WERI-Rb-1 (cell line): ENCODE measurements around the gene ANKRD35.
A peak's percentile ranks its signal among the peaks of the same experiment; 100 is the strongest.
"Not testable (repeated sequence)": the region's sequence is repeated elsewhere in the genome, so short reads cannot be mapped to it uniquely, and the experiment has no call there.

ENCODE experiments used
- DNase-seq: peaks from one replicate; pipeline ENCODE4 v3.0.0-alpha.2; 2020
- H3K27ac ChIP-seq: fragments of 250-450 bp; sonication (Bioruptor Pico); 2 replicates; pipeline ENCODE4 v1.5.1; 2020; ENCODE audit warnings: mild to moderate bottlenecking, moderate library complexity
- H3K27me3 ChIP-seq: fragments of 250-450 bp; sonication (Bioruptor Pico); 2 replicates; pipeline ENCODE4 v1.5.1; 2021; ENCODE audit warnings: mild to moderate bottlenecking, low read depth, moderate library complexity; ENCODE audit not compliant: insufficient read depth, severe bottlenecking
- H3K36me3 ChIP-seq: fragments of 250-450 bp; sonication (Bioruptor Pico); 2 replicates; pipeline ENCODE4 v1.5.1; 2020; ENCODE audit warnings: mild to moderate bottlenecking, moderate library complexity
- H3K4me3 ChIP-seq: 2 replicates; pipeline ENCODE4 v1.5.1; 2011; ENCODE audit warnings: low read depth, mild to moderate bottlenecking, control low read depth, low read length
- H3K9me3 ChIP-seq: fragments of 250-450 bp; sonication (Bioruptor Pico); 2 replicates; pipeline ENCODE4 v1.5.1; 2021; ENCODE audit warnings: mild to moderate bottlenecking, moderate library complexity; ENCODE audit not compliant: severe bottlenecking
- TF ChIP-seq, protein P1 (sequence below): IDR thresholded peaks from 2 replicates; pipeline ENCODE4 v1.5.1; 2011; ENCODE audit warnings: low read depth, mild to moderate bottlenecking, control low read depth, inconsistent platforms, low read length

ANKRD35 gene

GRCh38 chr1:145827966-145828365 is 57.7 kb downstream of the ANKRD35 start:
- Histone ChIP-seq H3K27ac (peak overlapping the region; percentile 60), H3K9me3 (no peaks in the 10 kb centered on the region), H3K4me3 (no peak overlapping the region), H3K27me3 (no peaks in the 10 kb centered on the region), H3K36me3 (peaks cover 85% of the 10 kb centered on the region)
- DNase-seq = peak; percentile 62
- TF ChIP-seq, protein P1, sequence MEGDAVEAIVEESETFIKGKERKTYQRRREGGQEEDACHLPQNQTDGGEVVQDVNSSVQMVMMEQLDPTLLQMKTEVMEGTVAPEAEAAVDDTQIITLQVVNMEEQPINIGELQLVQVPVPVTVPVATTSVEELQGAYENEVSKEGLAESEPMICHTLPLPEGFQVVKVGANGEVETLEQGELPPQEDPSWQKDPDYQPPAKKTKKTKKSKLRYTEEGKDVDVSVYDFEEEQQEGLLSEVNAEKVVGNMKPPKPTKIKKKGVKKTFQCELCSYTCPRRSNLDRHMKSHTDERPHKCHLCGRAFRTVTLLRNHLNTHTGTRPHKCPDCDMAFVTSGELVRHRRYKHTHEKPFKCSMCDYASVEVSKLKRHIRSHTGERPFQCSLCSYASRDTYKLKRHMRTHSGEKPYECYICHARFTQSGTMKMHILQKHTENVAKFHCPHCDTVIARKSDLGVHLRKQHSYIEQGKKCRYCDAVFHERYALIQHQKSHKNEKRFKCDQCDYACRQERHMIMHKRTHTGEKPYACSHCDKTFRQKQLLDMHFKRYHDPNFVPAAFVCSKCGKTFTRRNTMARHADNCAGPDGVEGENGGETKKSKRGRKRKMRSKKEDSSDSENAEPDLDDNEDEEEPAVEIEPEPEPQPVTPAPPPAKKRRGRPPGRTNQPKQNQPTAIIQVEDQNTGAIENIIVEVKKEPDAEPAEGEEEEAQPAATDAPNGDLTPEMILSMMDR = no peak

DNA sequence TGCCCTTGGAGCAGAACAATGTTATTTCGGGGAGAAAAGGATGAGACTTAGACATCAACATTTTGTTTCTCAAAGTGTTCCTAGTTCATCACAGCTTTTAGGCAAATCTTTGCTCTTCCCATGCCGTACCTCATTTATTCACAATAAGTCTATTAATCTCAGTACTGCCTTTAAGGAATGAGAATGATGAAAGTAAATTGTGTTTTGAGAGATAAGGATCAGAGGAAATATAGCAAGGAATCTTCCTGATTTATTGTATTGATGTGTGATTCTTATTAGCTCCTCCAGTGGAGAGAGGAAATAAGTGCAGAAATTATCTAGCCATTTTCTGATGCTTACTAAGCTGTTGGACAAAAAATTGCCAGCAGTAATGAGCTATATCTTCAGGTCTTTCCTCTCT is 59.6 kb downstream of the ANKRD35 start:
- TF ChIP-seq, protein P1 = no peak
- H3K27ac ChIP-seq = no peak overlapping the region; the same call in 1 of the 2 replicates
- DNase-seq = no peak
- peaks cover 65% of the 10 kb centered on the region for H3K36me3 ChIP-seq
- H3K4me3 ChIP-seq = no peak overlapping the region
- no peaks in the 10 kb centered on the region for H3K27me3 ChIP-seq
- H3K9me3 ChIP-seq = no peaks in the 10 kb centered on the region

DNA sequence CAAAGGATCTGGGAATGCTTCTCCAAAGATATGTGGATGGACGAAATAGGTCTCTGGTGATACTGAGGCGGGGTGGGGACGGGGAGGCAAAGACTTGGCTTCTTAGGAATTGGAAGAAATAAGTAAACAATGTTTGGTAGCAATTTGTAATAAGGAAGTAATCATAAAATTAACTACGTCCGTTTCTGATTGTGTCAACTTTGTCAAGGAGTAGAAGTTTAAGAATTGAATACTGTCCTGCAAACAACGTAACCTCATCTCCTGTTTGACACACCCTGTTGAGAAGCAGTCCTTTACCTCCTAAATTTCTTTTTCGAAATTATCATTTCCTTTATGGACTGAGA is 61.2 kb downstream of the ANKRD35 start:
- no peaks in the 10 kb centered on the region for H3K9me3 ChIP-seq
- peaks cover 50% of the 10 kb centered on the region for H3K36me3 ChIP-seq
- no peaks in the 10 kb centered on the region for H3K27me3 ChIP-seq
- DNase-seq = no peak
- H3K4me3 ChIP-seq = peak overlapping the region; percentile 100
- TF ChIP-seq, protein P1 = no peak
- H3K27ac ChIP-seq = peak overlapping the region; percentile 93

GRCh38 chr1:145823565-145824498 is 61.8 kb downstream of the ANKRD35 start, which contains the start of the genes POLR3C and RNF115:
POLR3C (plus strand) TSS chr1:145824200; CDS start chr1:145825777, 1,577 bp downstream.
RNF115 (minus strand) TSS chr1:145824095; CDS start chr1:145823873, 222 bp downstream.
- H3K4me3 ChIP-seq = peak within 1 kb of the TSS; percentile 100
- H3K9me3 ChIP-seq = no peaks in the 10 kb centered on the region
- DNase-seq = peak; percentile 99
- TF ChIP-seq, protein P1 = no peak
- peak within 1 kb of the TSS; percentile 93 for H3K27ac ChIP-seq
- H3K27me3 ChIP-seq = no peaks in the 10 kb centered on the region
- H3K36me3 ChIP-seq = peaks cover 44% of the 10 kb centered on the region

DNA sequence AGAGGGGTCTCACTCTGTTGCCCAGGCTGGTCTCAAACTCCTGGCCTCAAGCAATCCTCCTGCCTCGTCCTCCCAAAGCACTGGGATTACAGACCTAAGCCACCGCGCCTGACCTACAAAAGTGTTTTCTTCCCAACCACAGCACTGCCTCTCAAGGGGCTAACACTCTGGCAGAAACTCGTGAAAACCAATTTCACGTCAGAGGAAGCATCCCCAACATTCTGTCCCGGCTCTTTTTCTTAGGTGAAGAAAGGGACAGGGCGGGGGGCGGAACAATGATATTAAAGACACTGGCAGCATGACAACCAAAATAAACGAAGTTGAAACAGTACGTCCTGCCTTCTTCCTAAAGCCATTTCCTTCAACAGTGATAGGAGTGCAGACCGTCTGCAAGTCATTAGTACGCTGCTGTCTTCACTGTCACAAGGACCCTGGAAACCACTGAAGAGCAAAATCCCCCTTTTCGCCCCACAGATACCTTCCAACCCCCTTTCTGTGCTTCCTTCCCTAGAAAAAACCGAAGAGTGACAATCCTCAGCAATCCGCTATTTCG is 62.8 kb downstream of the ANKRD35 start:
- H3K36me3 ChIP-seq = peaks cover 34% of the 10 kb centered on the region
- not testable (repeated sequence) for H3K27me3 ChIP-seq, H3K9me3 ChIP-seq, H3K4me3 ChIP-seq, DNase-seq, H3K27ac ChIP-seq

DNA sequence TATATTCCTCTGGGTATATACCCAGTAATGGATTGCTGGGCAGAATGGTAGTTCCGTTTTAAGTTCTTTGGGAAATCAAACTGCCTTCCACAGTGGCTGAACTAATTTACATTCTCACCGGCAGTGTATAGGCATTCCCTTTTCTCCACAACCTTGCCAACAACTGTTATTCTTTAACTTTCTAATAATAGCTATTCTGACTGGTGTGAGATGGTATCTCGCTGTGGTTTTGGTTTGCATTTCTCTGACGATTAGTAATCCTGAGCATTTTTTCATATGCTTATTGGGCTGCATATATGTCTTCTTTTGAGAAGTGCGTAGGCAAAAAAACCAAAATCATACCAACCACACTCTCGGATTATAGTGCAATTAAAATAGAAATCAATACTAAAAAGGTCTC is 67.6 kb downstream of the ANKRD35 start:
- not testable (repeated sequence) for H3K27ac ChIP-seq, H3K4me3 ChIP-seq, H3K9me3 ChIP-seq, DNase-seq, H3K27me3 ChIP-seq, H3K36me3 ChIP-seq
